Measurements from ENCODE around the gene PSMC1.
A peak's percentile ranks its signal among the peaks of the same experiment; 100 is the strongest.
"Not testable (repeated sequence)": the region's sequence is repeated elsewhere in the genome, so short reads cannot be mapped to it uniquely, and the experiment has no call there.

Gene PSMC1

GRCh38 chr14:90256354-90257131 lies at the start of gene PSMC1:
Gene PSMC1 (plus strand): TSS chr14:90256553. CDS start chr14:90256598, 45 bp downstream.
- Histone ChIP-seq H3K36me3 (ENCODE audit: insufficient read depth, low read length) (peaks cover 29% of the 10 kb centered on the region), H2AFZ (ENCODE audit: low read depth, low read length) (peak within 1 kb of the TSS; percentile 90), H3K27me3 (ENCODE audit: insufficient read depth, low read length) (peaks cover 2% of the 10 kb centered on the region), H3K4me1 (ENCODE audit: insufficient read depth, low read length) (peaks cover 11% of the 10 kb centered on the region), H3K4me3 (ENCODE audit: low read length) (peak within 1 kb of the TSS; percentile 100), H3K9me3 (ENCODE audit: low read length) (peaks cover 2% of the 10 kb centered on the region)

GRCh38 chr14:90213099-90213748 lies 43.1 kb upstream of the PSMC1 start:
- peaks cover 4% of the 10 kb centered on the region for H3K9me3 ChIP-seq (ENCODE audit: low read length)
- no peak overlapping the region for H3K4me3 ChIP-seq (ENCODE audit: low read length)
- no peaks in the 10 kb centered on the region for H3K27me3 ChIP-seq (ENCODE audit: insufficient read depth, low read length)
- no peaks in the 10 kb centered on the region for H3K36me3 ChIP-seq (ENCODE audit: insufficient read depth, low read length)
- H2AFZ ChIP-seq (ENCODE audit: low read depth, low read length): no peak overlapping the region
- no peaks in the 10 kb centered on the region for H3K4me1 ChIP-seq (ENCODE audit: insufficient read depth, low read length)

- no peaks in the 10 kb centered on the region for H3K4me1 ChIP-seq (ENCODE audit: insufficient read depth, low read length)
- H2AFZ ChIP-seq (ENCODE audit: low read depth, low read length): no peak overlapping the region
- no peaks in the 10 kb centered on the region for H3K36me3 ChIP-seq (ENCODE audit: insufficient read depth, low read length)
- H3K4me3 ChIP-seq (ENCODE audit: low read length): no peak overlapping the region
- peaks cover 3% of the 10 kb centered on the region for H3K27me3 ChIP-seq (ENCODE audit: insufficient read depth, low read length)
- no peaks in the 10 kb centered on the region for H3K9me3 ChIP-seq (ENCODE audit: low read length)
Observed at GRCh38 chr14:90228478-90228877, 27.9 kb upstream of the PSMC1 start.

- not testable (repeated sequence) for H3K9me3 ChIP-seq (ENCODE audit: low read length); H2AFZ ChIP-seq (ENCODE audit: low read depth, low read length); H3K4me1 ChIP-seq (ENCODE audit: insufficient read depth, low read length); H3K4me3 ChIP-seq (ENCODE audit: low read length); H3K36me3 ChIP-seq (ENCODE audit: insufficient read depth, low read length); H3K27me3 ChIP-seq (ENCODE audit: insufficient read depth, low read length)
Observed at GRCh38 chr14:90229942-90230341, 26.4 kb upstream of the PSMC1 start.

- Histone ChIP-seq H3K9me3 (ENCODE audit: low read length) (peaks cover 13% of the 10 kb centered on the region), H2AFZ (ENCODE audit: low read depth, low read length) (no peak overlapping the region), H3K36me3 (ENCODE audit: insufficient read depth, low read length) (no peaks in the 10 kb centered on the region), H3K27me3 (ENCODE audit: insufficient read depth, low read length) (peaks cover 3% of the 10 kb centered on the region), H3K4me3 (ENCODE audit: low read length) (no peak overlapping the region), H3K4me1 (ENCODE audit: insufficient read depth, low read length) (no peaks in the 10 kb centered on the region)
Observed at GRCh38 chr14:90235179-90235976, 21.0 kb upstream of the PSMC1 start.

GRCh38 chr14:90239139-90239538 lies 17.2 kb upstream of the PSMC1 start:
- Histone ChIP-seq H3K9me3 (ENCODE audit: low read length) (peaks cover 13% of the 10 kb centered on the region), H3K4me3 (ENCODE audit: low read length) (no peak overlapping the region), H3K27me3 (ENCODE audit: insufficient read depth, low read length) (no peaks in the 10 kb centered on the region), H3K4me1 (ENCODE audit: insufficient read depth, low read length) (no peaks in the 10 kb centered on the region), H3K36me3 (ENCODE audit: insufficient read depth, low read length) (no peaks in the 10 kb centered on the region), H2AFZ (ENCODE audit: low read depth, low read length) (no peak overlapping the region)

- no peaks in the 10 kb centered on the region for H3K27me3 ChIP-seq (ENCODE audit: insufficient read depth, low read length)
- no peaks in the 10 kb centered on the region for H3K4me1 ChIP-seq (ENCODE audit: insufficient read depth, low read length)
- H3K4me3 ChIP-seq (ENCODE audit: low read length): no peak overlapping the region
- no peaks in the 10 kb centered on the region for H3K36me3 ChIP-seq (ENCODE audit: insufficient read depth, low read length)
- H3K9me3 ChIP-seq (ENCODE audit: low read length): peaks cover 13% of the 10 kb centered on the region
- no peak overlapping the region for H2AFZ ChIP-seq (ENCODE audit: low read depth, low read length)
Observed at GRCh38 chr14:90242444-90242843, 13.9 kb upstream of the PSMC1 start.

GRCh38 chr14:90246936-90247335 lies 9.4 kb upstream of the PSMC1 start:
- Histone ChIP-seq H3K36me3 (ENCODE audit: insufficient read depth, low read length) (no peaks in the 10 kb centered on the region), H3K27me3 (ENCODE audit: insufficient read depth, low read length) (no peaks in the 10 kb centered on the region), H3K4me3 (ENCODE audit: low read length) (no peak overlapping the region), H3K4me1 (ENCODE audit: insufficient read depth, low read length) (no peaks in the 10 kb centered on the region), H3K9me3 (ENCODE audit: low read length) (no peaks in the 10 kb centered on the region), H2AFZ (ENCODE audit: low read depth, low read length) (no peak overlapping the region)

GRCh38 chr14:90247441-90247840 lies 8.9 kb upstream of the PSMC1 start:
- not testable (repeated sequence) for H3K36me3 ChIP-seq (ENCODE audit: insufficient read depth, low read length); H3K4me3 ChIP-seq (ENCODE audit: low read length); H2AFZ ChIP-seq (ENCODE audit: low read depth, low read length); H3K27me3 ChIP-seq (ENCODE audit: insufficient read depth, low read length); H3K9me3 ChIP-seq (ENCODE audit: low read length); H3K4me1 ChIP-seq (ENCODE audit: insufficient read depth, low read length)

- Histone ChIP-seq H2AFZ (ENCODE audit: low read depth, low read length) (no peak overlapping the region), H3K9me3 (ENCODE audit: low read length) (no peaks in the 10 kb centered on the region), H3K36me3 (ENCODE audit: insufficient read depth, low read length) (no peaks in the 10 kb centered on the region), H3K27me3 (ENCODE audit: insufficient read depth, low read length) (peaks cover 2% of the 10 kb centered on the region), H3K4me1 (ENCODE audit: insufficient read depth, low read length) (no peaks in the 10 kb centered on the region), H3K4me3 (ENCODE audit: low read length) (no peak overlapping the region)
Observed at GRCh38 chr14:90248594-90248993, 7.8 kb upstream of the PSMC1 start.

GRCh38 chr14:90253826-90254225 lies 2.5 kb upstream of the PSMC1 start:
- H3K4me3 ChIP-seq (ENCODE audit: low read length): no peak overlapping the region
- no peaks in the 10 kb centered on the region for H3K9me3 ChIP-seq (ENCODE audit: low read length)
- H3K27me3 ChIP-seq (ENCODE audit: insufficient read depth, low read length): peaks cover 2% of the 10 kb centered on the region
- H2AFZ ChIP-seq (ENCODE audit: low read depth, low read length): no peak overlapping the region
- H3K4me1 ChIP-seq (ENCODE audit: insufficient read depth, low read length): peaks cover 11% of the 10 kb centered on the region
- H3K36me3 ChIP-seq (ENCODE audit: insufficient read depth, low read length): peaks cover 7% of the 10 kb centered on the region

- peaks cover 2% of the 10 kb centered on the region for H3K27me3 ChIP-seq (ENCODE audit: insufficient read depth, low read length)
- peak overlapping the region; percentile 100 for H3K4me3 ChIP-seq (ENCODE audit: low read length)
- H2AFZ ChIP-seq (ENCODE audit: low read depth, low read length): peak overlapping the region; percentile 90
- H3K36me3 ChIP-seq (ENCODE audit: insufficient read depth, low read length): peaks cover 23% of the 10 kb centered on the region
- H3K9me3 ChIP-seq (ENCODE audit: low read length): no peaks in the 10 kb centered on the region
- peaks cover 11% of the 10 kb centered on the region for H3K4me1 ChIP-seq (ENCODE audit: insufficient read depth, low read length)
Observed at GRCh38 chr14:90255871-90256270, 482 bp upstream of the PSMC1 start.
